ENCODE measurements around the gene SMAD6.

- no peak for TF ChIP-seq CTCF (conservative IDR thresholded peaks at IDR 0.05 in 1 of 2, IDR thresholded peaks at IDR 0.05 in 1 of 2; ENCODE audit: low read depth in 1 of 2, low read length in 2 of 2)
- no peak for TF ChIP-seq EZH2 (IDR thresholded peaks at IDR 0.05; ENCODE audit: low read length, missing control alignments)
Measured at GRCh38 chr15:66824424-66824823, 122.4 kb downstream of the SMAD6 start.

Measured in fibroblast of lung (primary cell).